HepG2 (cell line): ENCODE data around the gene WSB1. TPM values are rescaled to one million over a fixed set of nuclear protein-coding genes. Genes with fewer than 3 reads are reported as not detected.

Experiments used
- DPF2 ChIP-seq: sonication (generic); formaldehyde crosslinking; IDR thresholded peaks from 2 replicates; pipeline ENCODE4 v1.4.0; 2020; ENCODE audit warnings: mild to moderate bottlenecking, low read depth, missing genetic modification reagents, borderline replicate concordance
- NR3C1 ChIP-seq: sonication (generic); formaldehyde crosslinking; IDR thresholded peaks from 2 replicates; pipeline ENCODE4 v1.4.0; 2020; ENCODE audit warnings: missing genetic modification reagents
- SAP130 ChIP-seq: IDR thresholded peaks from 2 replicates; pipeline ENCODE4 v1.6.1; 2016; ENCODE audit warnings: low read depth
- SNAPC2 ChIP-seq: sonication (generic); formaldehyde crosslinking; IDR thresholded peaks from 2 replicates; pipeline ENCODE4 v1.8.1; 2022; ENCODE audit warnings: mild to moderate bottlenecking, missing genetic modification reagents
- TEAD3 ChIP-seq: optimal IDR thresholded peaks from 2 replicates; pipeline ENCODE3; 2016; ENCODE audit warnings: borderline replicate concordance
- TOE1 ChIP-seq: sonication (generic); formaldehyde crosslinking; IDR thresholded peaks from 2 replicates; pipeline ENCODE4 v1.4.0; 2020; ENCODE audit warnings: mild to moderate bottlenecking, missing genetic modification reagents
- ZFP36L2 ChIP-seq: sonication (generic); formaldehyde crosslinking; IDR thresholded peaks from 2 replicates; pipeline ENCODE4 v1.4.0; 2020; ENCODE audit warnings: missing genetic modification reagents
- ZFP90 ChIP-seq: sonication (generic); formaldehyde crosslinking; IDR thresholded peaks from 2 replicates; pipeline ENCODE4 v1.8.0; 2022; ENCODE audit warnings: missing genetic modification reagents, mild to moderate bottlenecking, inconsistent platforms, borderline replicate concordance
- ZNF329 ChIP-seq: sonication (generic); formaldehyde crosslinking; IDR thresholded peaks from 2 replicates; pipeline ENCODE4 v1.9.0; 2021; ENCODE audit warnings: low read depth, mild to moderate bottlenecking, missing genetic modification reagents
- ZNF44 ChIP-seq: sonication (generic); formaldehyde crosslinking; IDR thresholded peaks from 2 replicates; pipeline ENCODE4 v1.5.1; 2020; ENCODE audit warnings: mild to moderate bottlenecking, missing genetic modification reagents
- ZNF607 ChIP-seq: sonication (generic); formaldehyde crosslinking; IDR thresholded peaks from 2 replicates; pipeline ENCODE4 v1.5.1; 2020; ENCODE audit warnings: missing genetic modification reagents, mild to moderate bottlenecking, borderline replicate concordance
- polyA plus RNA-seq, 8 experiments: library from polyadenylated mRNA; depleted of rRNA in 3 of 8; stranded (reverse) in 7 of 8; unstranded in 1 of 8; fragments of >200 nt; fragmentation: Illumina TruSeq in 4 of 8; extraction: Trizol in 4 of 8; gene quantifications; 2 replicates each; pipeline versions ENCODE4 v1.2.1 to v1.2.3, GENCODE V29; 2011 to 2016; ENCODE audit warnings: low read depth in 4 of 8, missing spikeins in 1 of 8, mixed read lengths in 1 of 8; ENCODE audit not compliant: insufficient read depth in 1 of 8
- total RNA-seq, 5 experiments: library from RNA; depleted of rRNA; stranded (reverse); fragments of >200 nt; fragmentation: Illumina TruSeq; extraction: Trizol; gene quantifications; 2 replicates each; pipeline ENCODE4 v1.2.3, GENCODE V29; 2016; ENCODE audit warnings: low read depth in 1 of 5
- TF ChIP-seq, protein P1 (sequence below), 2 experiments: IDR thresholded peaks; 2 replicates each; pipeline ENCODE4 v1.6.1; 2011 to 2012; ENCODE audit warnings: low read length in 2 of 2, borderline replicate concordance in 1 of 2, low read depth in 1 of 2, mild to moderate bottlenecking in 1 of 2, moderate library complexity in 1 of 2
- TF ChIP-seq, protein P2 (sequence below): sonication (generic); formaldehyde crosslinking; IDR thresholded peaks from 2 replicates; pipeline ENCODE4 v1.8.0; 2022; ENCODE audit warnings: missing genetic modification reagents, low read depth, mild to moderate bottlenecking, borderline replicate concordance
- TF ChIP-seq, protein P3 (sequence below): sonication (generic); formaldehyde crosslinking; IDR thresholded peaks from 2 replicates; pipeline ENCODE4 v1.5.0; 2020; ENCODE audit warnings: missing genetic modification reagents
- TF ChIP-seq, protein P4 (sequence below): sonication (generic); formaldehyde crosslinking; IDR thresholded peaks from 2 replicates; pipeline ENCODE4 v1.4.0; 2020; ENCODE audit warnings: low read depth, missing genetic modification reagents
- TF ChIP-seq, protein P5 (sequence below): sonication (generic); formaldehyde crosslinking; IDR thresholded peaks from 2 replicates; pipeline ENCODE4 v1.8.1; 2023; ENCODE audit warnings: mild to moderate bottlenecking, inconsistent platforms, moderate library complexity, missing genetic modification reagents, borderline replicate concordance

Gene WSB1
- total and polyA plus RNA-seq, 2 of the 13 experiments (the other 11 are each of a cell fraction or from before 2014, with no cell fraction given), result 81.3 to 294 TPM

DNA sequence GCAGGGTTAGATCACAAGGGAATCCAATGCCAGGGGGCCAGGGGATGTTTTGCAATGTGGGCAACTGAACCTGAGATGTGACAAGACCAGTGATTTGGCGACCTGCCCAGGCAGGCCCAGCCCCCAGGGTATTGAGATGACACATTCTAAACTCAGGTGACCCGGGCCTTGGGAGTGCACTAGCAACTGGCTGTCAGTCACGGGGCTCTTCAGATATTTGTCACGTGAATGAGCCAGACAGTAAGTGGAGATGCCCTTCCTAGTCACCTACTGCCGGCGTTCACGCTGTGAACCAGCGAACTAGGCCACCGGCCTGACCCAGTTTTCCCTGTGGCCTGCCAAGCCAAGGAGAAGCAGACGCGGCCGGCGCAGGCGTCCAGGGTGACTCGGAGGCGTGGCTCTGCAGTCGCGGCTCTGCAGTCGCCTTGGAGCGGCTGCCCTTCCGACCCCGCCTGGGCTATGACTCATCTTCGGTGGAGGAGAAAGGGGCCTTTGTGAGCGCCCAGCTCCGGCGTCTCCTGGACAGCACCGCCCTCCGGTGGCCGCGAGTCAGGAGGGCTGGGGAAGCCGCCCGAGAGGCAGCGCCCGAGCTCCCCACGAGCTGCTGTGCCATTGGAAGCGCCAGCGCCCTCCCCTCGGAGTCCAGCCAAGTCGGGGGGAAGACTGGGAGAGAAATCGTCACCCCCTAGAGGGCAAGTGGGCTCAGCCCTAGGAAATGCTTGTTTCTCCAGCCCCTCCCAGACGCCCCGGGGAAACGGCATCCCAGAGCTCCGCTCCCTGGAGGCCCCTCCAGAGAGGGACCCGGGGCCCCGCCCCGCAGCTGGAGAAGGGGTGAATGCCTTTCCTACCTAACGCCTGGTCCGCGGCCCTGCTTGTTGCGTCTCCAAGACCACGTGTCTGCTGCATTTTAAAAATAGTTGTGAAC, 38.8 kb downstream of the WSB1 start (continued):
- TF ChIP-seq, protein P1, sequence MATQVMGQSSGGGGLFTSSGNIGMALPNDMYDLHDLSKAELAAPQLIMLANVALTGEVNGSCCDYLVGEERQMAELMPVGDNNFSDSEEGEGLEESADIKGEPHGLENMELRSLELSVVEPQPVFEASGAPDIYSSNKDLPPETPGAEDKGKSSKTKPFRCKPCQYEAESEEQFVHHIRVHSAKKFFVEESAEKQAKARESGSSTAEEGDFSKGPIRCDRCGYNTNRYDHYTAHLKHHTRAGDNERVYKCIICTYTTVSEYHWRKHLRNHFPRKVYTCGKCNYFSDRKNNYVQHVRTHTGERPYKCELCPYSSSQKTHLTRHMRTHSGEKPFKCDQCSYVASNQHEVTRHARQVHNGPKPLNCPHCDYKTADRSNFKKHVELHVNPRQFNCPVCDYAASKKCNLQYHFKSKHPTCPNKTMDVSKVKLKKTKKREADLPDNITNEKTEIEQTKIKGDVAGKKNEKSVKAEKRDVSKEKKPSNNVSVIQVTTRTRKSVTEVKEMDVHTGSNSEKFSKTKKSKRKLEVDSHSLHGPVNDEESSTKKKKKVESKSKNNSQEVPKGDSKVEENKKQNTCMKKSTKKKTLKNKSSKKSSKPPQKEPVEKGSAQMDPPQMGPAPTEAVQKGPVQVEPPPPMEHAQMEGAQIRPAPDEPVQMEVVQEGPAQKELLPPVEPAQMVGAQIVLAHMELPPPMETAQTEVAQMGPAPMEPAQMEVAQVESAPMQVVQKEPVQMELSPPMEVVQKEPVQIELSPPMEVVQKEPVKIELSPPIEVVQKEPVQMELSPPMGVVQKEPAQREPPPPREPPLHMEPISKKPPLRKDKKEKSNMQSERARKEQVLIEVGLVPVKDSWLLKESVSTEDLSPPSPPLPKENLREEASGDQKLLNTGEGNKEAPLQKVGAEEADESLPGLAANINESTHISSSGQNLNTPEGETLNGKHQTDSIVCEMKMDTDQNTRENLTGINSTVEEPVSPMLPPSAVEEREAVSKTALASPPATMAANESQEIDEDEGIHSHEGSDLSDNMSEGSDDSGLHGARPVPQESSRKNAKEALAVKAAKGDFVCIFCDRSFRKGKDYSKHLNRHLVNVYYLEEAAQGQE (IDR thresholded peaks at IDR 0.05; ENCODE audit: borderline replicate concordance in 1 of 2, low read depth in 1 of 2, low read length in 2 of 2), result no peak
- TF ChIP-seq ZNF44 (CRISPR knock-in tag), result no peak
- TF ChIP-seq, protein P2, sequence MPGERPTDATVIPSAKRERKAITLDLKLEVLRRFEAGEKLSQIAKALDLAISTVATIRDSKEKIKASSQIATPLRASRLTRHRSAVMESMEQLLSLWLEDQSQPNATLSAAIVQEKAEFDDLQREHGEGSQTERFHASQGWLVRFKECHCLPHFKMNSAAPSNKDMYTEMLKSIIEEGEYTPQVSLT (CRISPR knock-in tag), result no peak; the same call in 1 of the 2 replicates
- TF ChIP-seq TEAD3 (CRISPR knock-in tag), result peak; percentile 33
- TF ChIP-seq TOE1 (CRISPR knock-in tag), result no peak
- no peak for TF ChIP-seq ZFP36L2 (CRISPR knock-in tag)
- peak; percentile 95 for TF ChIP-seq ZFP90 (CRISPR knock-in tag)
- TF ChIP-seq SAP130 (CRISPR knock-in tag), result peak; percentile 88
- peak; percentile 38 for TF ChIP-seq DPF2 (CRISPR knock-in tag)
- TF ChIP-seq NR3C1 (CRISPR knock-in tag), result no peak
- TF ChIP-seq, protein P3, sequence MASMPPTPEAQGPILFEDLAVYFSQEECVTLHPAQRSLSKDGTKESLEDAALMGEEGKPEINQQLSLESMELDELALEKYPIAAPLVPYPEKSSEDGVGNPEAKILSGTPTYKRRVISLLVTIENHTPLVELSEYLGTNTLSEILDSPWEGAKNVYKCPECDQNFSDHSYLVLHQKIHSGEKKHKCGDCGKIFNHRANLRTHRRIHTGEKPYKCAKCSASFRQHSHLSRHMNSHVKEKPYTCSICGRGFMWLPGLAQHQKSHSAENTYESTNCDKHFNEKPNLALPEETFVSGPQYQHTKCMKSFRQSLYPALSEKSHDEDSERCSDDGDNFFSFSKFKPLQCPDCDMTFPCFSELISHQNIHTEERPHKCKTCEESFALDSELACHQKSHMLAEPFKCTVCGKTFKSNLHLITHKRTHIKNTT (CRISPR knock-in tag), result no peak
- TF ChIP-seq ZNF607 (CRISPR knock-in tag), result no peak
- TF ChIP-seq, protein P4, sequence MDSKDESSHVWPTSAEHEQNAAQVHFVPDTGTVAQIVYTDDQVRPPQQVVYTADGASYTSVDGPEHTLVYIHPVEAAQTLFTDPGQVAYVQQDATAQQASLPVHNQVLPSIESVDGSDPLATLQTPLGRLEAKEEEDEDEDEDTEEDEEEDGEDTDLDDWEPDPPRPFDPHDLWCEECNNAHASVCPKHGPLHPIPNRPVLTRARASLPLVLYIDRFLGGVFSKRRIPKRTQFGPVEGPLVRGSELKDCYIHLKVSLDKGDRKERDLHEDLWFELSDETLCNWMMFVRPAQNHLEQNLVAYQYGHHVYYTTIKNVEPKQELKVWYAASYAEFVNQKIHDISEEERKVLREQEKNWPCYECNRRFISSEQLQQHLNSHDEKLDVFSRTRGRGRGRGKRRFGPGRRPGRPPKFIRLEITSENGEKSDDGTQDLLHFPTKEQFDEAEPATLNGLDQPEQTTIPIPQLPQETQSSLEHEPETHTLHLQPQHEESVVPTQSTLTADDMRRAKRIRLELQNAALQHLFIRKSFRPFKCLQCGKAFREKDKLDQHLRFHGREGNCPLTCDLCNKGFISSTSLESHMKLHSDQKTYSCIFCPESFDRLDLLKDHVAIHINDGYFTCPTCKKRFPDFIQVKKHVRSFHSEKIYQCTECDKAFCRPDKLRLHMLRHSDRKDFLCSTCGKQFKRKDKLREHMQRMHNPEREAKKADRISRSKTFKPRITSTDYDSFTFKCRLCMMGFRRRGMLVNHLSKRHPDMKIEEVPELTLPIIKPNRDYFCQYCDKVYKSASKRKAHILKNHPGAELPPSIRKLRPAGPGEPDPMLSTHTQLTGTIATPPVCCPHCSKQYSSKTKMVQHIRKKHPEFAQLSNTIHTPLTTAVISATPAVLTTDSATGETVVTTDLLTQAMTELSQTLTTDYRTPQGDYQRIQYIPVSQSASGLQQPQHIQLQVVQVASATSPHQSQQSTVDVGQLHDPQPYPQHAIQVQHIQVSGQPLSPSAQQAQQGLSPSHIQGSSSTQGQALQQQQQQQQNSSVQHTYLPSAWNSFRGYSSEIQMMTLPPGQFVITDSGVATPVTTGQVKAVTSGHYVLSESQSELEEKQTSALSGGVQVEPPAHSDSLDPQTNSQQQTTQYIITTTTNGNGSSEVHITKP (CRISPR knock-in tag), result peak; percentile 91
- TF ChIP-seq, protein P5, sequence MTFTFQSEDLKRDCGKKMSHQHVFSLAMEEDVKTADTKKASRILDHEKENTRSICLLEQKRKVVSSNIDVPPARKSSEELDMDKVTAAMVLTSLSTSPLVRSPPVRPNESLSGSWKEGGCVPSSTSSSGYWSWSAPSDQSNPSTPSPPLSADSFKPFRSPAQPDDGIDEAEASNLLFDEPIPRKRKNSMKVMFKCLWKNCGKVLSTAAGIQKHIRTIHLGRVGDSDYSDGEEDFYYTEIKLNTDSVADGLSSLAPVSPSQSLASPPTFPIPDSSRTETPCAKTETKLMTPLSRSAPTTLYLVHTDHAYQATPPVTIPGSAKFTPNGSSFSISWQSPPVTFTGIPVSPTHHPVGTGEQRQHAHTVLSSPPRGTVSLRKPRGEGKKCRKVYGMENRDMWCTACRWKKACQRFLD, result no peak
- TF ChIP-seq ZNF329 (CRISPR knock-in tag), result no peak
- TF ChIP-seq SNAPC2 (CRISPR knock-in tag), result no peak
